Posterior vena cava (tissue), 2 donors: Measurements from ENCODE around the gene UBE2R2. TPM values are rescaled to one million over a fixed set of nuclear protein-coding genes. Genes with fewer than 3 reads are reported as not detected.
"Not testable (repeated sequence)": the region's sequence is repeated elsewhere in the genome, so short reads cannot be mapped to it uniquely, and the experiment has no call there.

ENCODE experiments used
- DNase-seq: peaks from one replicate; pipeline ENCODE4 v3.0.0-alpha.2; 2020; ENCODE audit warnings: low spot score
- intact Hi-C, 2 donors: fragments of 100-400 bp; cut with DNase I; formaldehyde crosslinking; loops; one replicate each; pipeline versions ENCODE4 v1.14.1 to v1.14.2; 2022 to 2023
- total RNA-seq, 2 donors: library from RNA; stranded (reverse); fragmentation: NEBNext Ultra II Directional; extraction: Animal tissue kit (Norgen Biotek cat#: 25700); gene quantifications; one replicate each; pipeline ENCODE4 v1.2.1, GENCODE V29; 2021
- donor health status: DM: yes; HTN: yes; CAD: no.
- donor health status: DM: yes; HTN: yes; CAD: no.

Gene UBE2R2
- total RNA-seq, 2 donors from 2014 or later, result 33.0 to 37.1 TPM

GRCh38 chr9:33869243-33869642, 52.3 kb downstream of the UBE2R2 start:
- intact Hi-C loops, DNase-seq: not testable (repeated sequence)

GRCh38 chr9:33877727-33878489, 60.9 kb downstream of the UBE2R2 start:
- DNase-seq, result no peak
- intact Hi-C loops, result no loop called here

GRCh38 chr9:33878691-33879366, 61.9 kb downstream of the UBE2R2 start:
- intact Hi-C loops, result no loop called here
- DNase-seq, result no peak

- intact Hi-C loops, result no loop called here
- DNase-seq, result no peak
Observed at GRCh38 chr9:33880211-33881089, 63.5 kb downstream of the UBE2R2 start.

- intact Hi-C loops, result no loop called here
- no peak for DNase-seq
Observed at GRCh38 chr9:33881635-33882034, 64.7 kb downstream of the UBE2R2 start.

- intact Hi-C loops, result no loop called here
- DNase-seq, result no peak
Observed at GRCh38 chr9:33884856-33885701, 68.1 kb downstream of the UBE2R2 start.

- intact Hi-C loops, result no loop called here
Observed at GRCh38 chr9:33885948-33886347, 69.0 kb downstream of the UBE2R2 start.

GRCh38 chr9:33893861-33894260, 76.9 kb downstream of the UBE2R2 start:
- DNase-seq, result no peak
- intact Hi-C loops, result no loop called here

More at GRCh38 chr9:33885948-33886347, 69.0 kb downstream of the UBE2R2 start:
- no peak for DNase-seq

- intact Hi-C loops, result no loop called here
- no peak for DNase-seq
Observed at GRCh38 chr9:33894316-33894715, 77.4 kb downstream of the UBE2R2 start.

GRCh38 chr9:33903157-33903780, 86.3 kb downstream of the UBE2R2 start:
- intact Hi-C loops, result no loop called here
- no peak for DNase-seq

GRCh38 chr9:33905137-33905536, 88.2 kb downstream of the UBE2R2 start:
- no peak for DNase-seq
- intact Hi-C loops, result no loop called here

GRCh38 chr9:33906769-33907168, 89.8 kb downstream of the UBE2R2 start:
- intact Hi-C loops, result no loop called here

GRCh38 chr9:33907347-33907746, 90.4 kb downstream of the UBE2R2 start:
- no peak for DNase-seq
- intact Hi-C loops, result no loop called here

More at GRCh38 chr9:33906769-33907168, 89.8 kb downstream of the UBE2R2 start:
- no peak for DNase-seq

GRCh38 chr9:33908114-33908513, 91.2 kb downstream of the UBE2R2 start:
- intact Hi-C loops, result no loop called here
- no peak for DNase-seq

GRCh38 chr9:33908749-33909148, 91.8 kb downstream of the UBE2R2 start:
- intact Hi-C loops, result no loop called here
- no peak for DNase-seq

GRCh38 chr9:33913541-33913940, 96.6 kb downstream of the UBE2R2 start:
- intact Hi-C loops, result no loop called here
- no peak for DNase-seq

GRCh38 chr9:33914887-33915628, 98.1 kb downstream of the UBE2R2 start:
- no peak for DNase-seq
- intact Hi-C loops, result no loop called here

- intact Hi-C loops, result no loop called here
Observed at GRCh38 chr9:33917036-33917435, 100.1 kb downstream of the UBE2R2 start.

More at GRCh38 chr9:33917036-33917435, 100.1 kb downstream of the UBE2R2 start:
- no peak for DNase-seq
